Fibroblast of lung (primary cell): ENCODE measurements around the gene CD300H.

Experiments
- EZH2 ChIP-seq: IDR thresholded peaks from 2 replicates; pipeline ENCODE4 v1.5.1; 2012; ENCODE audit warnings: low read length, control low read depth, mild to moderate bottlenecking; ENCODE audit errors: missing control alignments
- TF ChIP-seq, protein P1 (sequence below), 2 donors: IDR thresholded peaks in 1 of 2; conservative IDR thresholded peaks in 1 of 2; 1 replicate in 1 of 2; 2 replicates in 1 of 2; pipeline ENCODE4 v1.5.1; 2011 to 2012; ENCODE audit warnings: low read length in 2 of 2, control low read depth in 1 of 2, inconsistent platforms in 1 of 2, low read depth in 1 of 2, mild to moderate bottlenecking in 1 of 2

GRCh38 chr17:74582633-74583032 is 15.3 kb upstream of the CD300H start:
- TF ChIP-seq, protein P1, sequence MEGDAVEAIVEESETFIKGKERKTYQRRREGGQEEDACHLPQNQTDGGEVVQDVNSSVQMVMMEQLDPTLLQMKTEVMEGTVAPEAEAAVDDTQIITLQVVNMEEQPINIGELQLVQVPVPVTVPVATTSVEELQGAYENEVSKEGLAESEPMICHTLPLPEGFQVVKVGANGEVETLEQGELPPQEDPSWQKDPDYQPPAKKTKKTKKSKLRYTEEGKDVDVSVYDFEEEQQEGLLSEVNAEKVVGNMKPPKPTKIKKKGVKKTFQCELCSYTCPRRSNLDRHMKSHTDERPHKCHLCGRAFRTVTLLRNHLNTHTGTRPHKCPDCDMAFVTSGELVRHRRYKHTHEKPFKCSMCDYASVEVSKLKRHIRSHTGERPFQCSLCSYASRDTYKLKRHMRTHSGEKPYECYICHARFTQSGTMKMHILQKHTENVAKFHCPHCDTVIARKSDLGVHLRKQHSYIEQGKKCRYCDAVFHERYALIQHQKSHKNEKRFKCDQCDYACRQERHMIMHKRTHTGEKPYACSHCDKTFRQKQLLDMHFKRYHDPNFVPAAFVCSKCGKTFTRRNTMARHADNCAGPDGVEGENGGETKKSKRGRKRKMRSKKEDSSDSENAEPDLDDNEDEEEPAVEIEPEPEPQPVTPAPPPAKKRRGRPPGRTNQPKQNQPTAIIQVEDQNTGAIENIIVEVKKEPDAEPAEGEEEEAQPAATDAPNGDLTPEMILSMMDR (conservative IDR thresholded peaks at IDR 0.05 in 1 of 2, IDR thresholded peaks at IDR 0.05 in 1 of 2; ENCODE audit: low read depth in 1 of 2, low read length in 2 of 2): no peak
- TF ChIP-seq EZH2: no peak
